ENCODE measurements around the gene CMTM5. TPM values are rescaled to one million over a fixed set of nuclear protein-coding genes. Genes with fewer than 3 reads are reported as not detected.

CMTM5 gene
- total RNA-seq, 1 experiment from 2014 or later = 0.24 TPM

GRCh38 chr14:23413681-23414080 is 36.8 kb downstream of the CMTM5 start:
- TF ChIP-seq, protein P1, sequence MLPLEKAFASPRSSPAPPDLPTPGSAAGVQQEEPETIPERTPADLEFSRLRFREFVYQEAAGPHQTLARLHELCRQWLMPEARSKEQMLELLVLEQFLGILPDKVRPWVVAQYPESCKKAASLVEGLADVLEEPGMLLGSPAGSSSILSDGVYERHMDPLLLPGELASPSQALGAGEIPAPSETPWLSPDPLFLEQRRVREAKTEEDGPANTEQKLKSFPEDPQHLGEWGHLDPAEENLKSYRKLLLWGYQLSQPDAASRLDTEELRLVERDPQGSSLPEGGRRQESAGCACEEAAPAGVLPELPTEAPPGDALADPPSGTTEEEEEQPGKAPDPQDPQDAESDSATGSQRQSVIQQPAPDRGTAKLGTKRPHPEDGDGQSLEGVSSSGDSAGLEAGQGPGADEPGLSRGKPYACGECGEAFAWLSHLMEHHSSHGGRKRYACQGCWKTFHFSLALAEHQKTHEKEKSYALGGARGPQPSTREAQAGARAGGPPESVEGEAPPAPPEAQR (CRISPR knock-in tag; IDR thresholded peaks at IDR 0.05) = no peak
- TF ChIP-seq ETV6 (CRISPR knock-in tag; IDR thresholded peaks at IDR 0.05) = no peak
- no peak for TF ChIP-seq MXD4 (CRISPR knock-in tag; IDR thresholded peaks at IDR 0.05; ENCODE audit: borderline replicate concordance)
- TF ChIP-seq, protein P2, sequence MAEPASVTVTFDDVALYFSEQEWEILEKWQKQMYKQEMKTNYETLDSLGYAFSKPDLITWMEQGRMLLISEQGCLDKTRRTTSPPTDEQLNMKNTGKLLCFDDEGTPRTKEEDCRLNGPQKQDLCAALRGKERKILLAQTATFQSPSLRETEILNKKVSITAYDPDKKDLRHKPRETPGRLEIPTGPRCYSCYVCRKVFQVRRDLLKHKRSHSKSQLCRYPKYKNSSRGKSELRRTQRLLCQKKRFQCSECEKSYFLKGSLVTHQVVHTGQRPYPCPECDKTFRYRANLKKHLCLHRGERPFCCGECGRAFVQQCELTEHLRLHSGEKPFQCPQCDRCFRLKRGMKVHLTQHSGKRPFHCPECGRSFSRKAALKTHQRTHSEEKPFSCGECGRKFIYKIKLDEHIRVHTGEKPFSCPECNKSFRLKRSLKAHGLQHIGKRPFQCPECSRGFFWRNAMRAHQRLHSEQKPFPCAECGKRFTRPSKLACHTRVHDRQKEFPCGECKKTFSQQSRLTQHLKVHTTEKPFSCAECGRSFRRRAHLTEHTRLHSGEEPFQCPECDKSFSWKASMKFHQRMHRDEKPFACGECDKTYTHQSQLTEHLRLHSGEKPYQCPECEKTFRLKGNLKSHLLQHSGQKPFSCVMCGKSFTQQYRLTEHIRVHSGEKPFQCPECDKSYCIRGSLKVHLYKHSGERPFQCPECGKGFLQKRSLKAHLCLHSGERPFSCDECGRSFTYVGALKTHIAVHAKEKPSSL (CRISPR knock-in tag; conservative IDR thresholded peaks at IDR 0.05) = no peak
- no peak for TF ChIP-seq SOX15 (CRISPR knock-in tag; IDR thresholded peaks at IDR 0.05)
- TF ChIP-seq, protein P3, sequence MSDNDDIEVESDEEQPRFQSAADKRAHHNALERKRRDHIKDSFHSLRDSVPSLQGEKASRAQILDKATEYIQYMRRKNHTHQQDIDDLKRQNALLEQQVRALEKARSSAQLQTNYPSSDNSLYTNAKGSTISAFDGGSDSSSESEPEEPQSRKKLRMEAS (CRISPR knock-in tag; IDR thresholded peaks at IDR 0.05) = no peak
- no peak for TF ChIP-seq MYBL2 (CRISPR knock-in tag; IDR thresholded peaks at IDR 0.05)
- TF ChIP-seq AFF4 (CRISPR knock-in tag; IDR thresholded peaks at IDR 0.05; ENCODE audit: borderline replicate concordance) = no peak
- no peak for TF ChIP-seq ELF4 (CRISPR knock-in tag; IDR thresholded peaks at IDR 0.05; ENCODE audit: low read depth)
- no peak for TF ChIP-seq ZNF232 (CRISPR knock-in tag; IDR thresholded peaks at IDR 0.05)
- TF ChIP-seq HMGA2 (CRISPR knock-in tag; IDR thresholded peaks at IDR 0.05) = no peak
- TF ChIP-seq RELA (CRISPR knock-in tag; IDR thresholded peaks at IDR 0.05; ENCODE audit: borderline replicate concordance) = no peak
- no peak for TF ChIP-seq ZNF396 (CRISPR knock-in tag; IDR thresholded peaks at IDR 0.05; ENCODE audit: borderline replicate concordance)
- no peak for TF ChIP-seq PREB (CRISPR knock-in tag; IDR thresholded peaks at IDR 0.05; ENCODE audit: borderline replicate concordance)
- TF ChIP-seq, protein P4, sequence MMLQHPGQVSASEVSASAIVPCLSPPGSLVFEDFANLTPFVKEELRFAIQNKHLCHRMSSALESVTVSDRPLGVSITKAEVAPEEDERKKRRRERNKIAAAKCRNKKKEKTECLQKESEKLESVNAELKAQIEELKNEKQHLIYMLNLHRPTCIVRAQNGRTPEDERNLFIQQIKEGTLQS (CRISPR knock-in tag; conservative IDR thresholded peaks at IDR 0.05) = no peak
- no peak for TF ChIP-seq NFATC4 (CRISPR knock-in tag; IDR thresholded peaks at IDR 0.05)
- no peak for TF ChIP-seq GABPB1 (CRISPR knock-in tag; IDR thresholded peaks at IDR 0.05)
- no peaks in the 10 kb centered on the region for H3K36me3 Mint-ChIP-seq
- H3K4me3 Mint-ChIP-seq = no peak overlapping the region
- ATAC-seq (no peak), DNase-seq (ENCODE audit: low spot score) (no peak)
- no peaks in the 10 kb centered on the region for H3K4me1 Mint-ChIP-seq
- peaks cover 15% of the 10 kb centered on the region for H3K27me3 Mint-ChIP-seq (ENCODE audit: low read depth)
- H3K27ac Mint-ChIP-seq = no peak overlapping the region
- ChIA-PET CTCF (interaction anchor here (0.6 to 2.7 kb wide), 2 partner anchors 13 to 34 kb away, joined by 3 to 8 read pairs; no protein-coding TSS in a partner anchor), POLR2A (no interaction called here)
- no peaks in the 10 kb centered on the region for H3K9me3 Mint-ChIP-seq

GRCh38 chr14:23414254-23414653 is 37.4 kb downstream of the CMTM5 start:
- H3K27me3 Mint-ChIP-seq (ENCODE audit: low read depth) = peaks cover 15% of the 10 kb centered on the region
- H3K4me1 Mint-ChIP-seq = no peaks in the 10 kb centered on the region
- no peaks in the 10 kb centered on the region for H3K36me3 Mint-ChIP-seq
- ChIA-PET CTCF (interaction anchor here (1.1 to 2.7 kb wide), 2 partner anchors 19 to 34 kb away, joined by 3 to 8 read pairs; no protein-coding TSS in a partner anchor), POLR2A (no interaction called here)
- no peak overlapping the region for H3K4me3 Mint-ChIP-seq
- DNase-seq (ENCODE audit: low spot score) (no peak), ATAC-seq (no peak)
- no peak overlapping the region for H3K27ac Mint-ChIP-seq
- H3K9me3 Mint-ChIP-seq = no peaks in the 10 kb centered on the region
- TF ChIP-seq TCF7 (CRISPR knock-in tag; IDR thresholded peaks at IDR 0.05; ENCODE audit: low read depth) (no peak), ZBTB21 (CRISPR knock-in tag; IDR thresholded peaks at IDR 0.05; ENCODE audit: borderline replicate concordance) (no peak), ZNF263 (CRISPR knock-in tag; IDR thresholded peaks at IDR 0.05; ENCODE audit: low read depth) (no peak), TP53 (CRISPR knock-in tag; IDR thresholded peaks at IDR 0.05) (no peak)
- TF ChIP-seq, protein P5, sequence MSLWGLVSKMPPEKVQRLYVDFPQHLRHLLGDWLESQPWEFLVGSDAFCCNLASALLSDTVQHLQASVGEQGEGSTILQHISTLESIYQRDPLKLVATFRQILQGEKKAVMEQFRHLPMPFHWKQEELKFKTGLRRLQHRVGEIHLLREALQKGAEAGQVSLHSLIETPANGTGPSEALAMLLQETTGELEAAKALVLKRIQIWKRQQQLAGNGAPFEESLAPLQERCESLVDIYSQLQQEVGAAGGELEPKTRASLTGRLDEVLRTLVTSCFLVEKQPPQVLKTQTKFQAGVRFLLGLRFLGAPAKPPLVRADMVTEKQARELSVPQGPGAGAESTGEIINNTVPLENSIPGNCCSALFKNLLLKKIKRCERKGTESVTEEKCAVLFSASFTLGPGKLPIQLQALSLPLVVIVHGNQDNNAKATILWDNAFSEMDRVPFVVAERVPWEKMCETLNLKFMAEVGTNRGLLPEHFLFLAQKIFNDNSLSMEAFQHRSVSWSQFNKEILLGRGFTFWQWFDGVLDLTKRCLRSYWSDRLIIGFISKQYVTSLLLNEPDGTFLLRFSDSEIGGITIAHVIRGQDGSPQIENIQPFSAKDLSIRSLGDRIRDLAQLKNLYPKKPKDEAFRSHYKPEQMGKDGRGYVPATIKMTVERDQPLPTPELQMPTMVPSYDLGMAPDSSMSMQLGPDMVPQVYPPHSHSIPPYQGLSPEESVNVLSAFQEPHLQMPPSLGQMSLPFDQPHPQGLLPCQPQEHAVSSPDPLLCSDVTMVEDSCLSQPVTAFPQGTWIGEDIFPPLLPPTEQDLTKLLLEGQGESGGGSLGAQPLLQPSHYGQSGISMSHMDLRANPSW (CRISPR knock-in tag; conservative IDR thresholded peaks at IDR 0.05; ENCODE audit: low read depth) = no peak

All from WTC11 (cell line).